ENCODE measurements around the gene RSPRY1.

RSPRY1 gene

GRCh38 chr16:57252148-57252721 lies 66.1 kb downstream of the RSPRY1 start:
- TF ChIP-seq, protein P1, sequence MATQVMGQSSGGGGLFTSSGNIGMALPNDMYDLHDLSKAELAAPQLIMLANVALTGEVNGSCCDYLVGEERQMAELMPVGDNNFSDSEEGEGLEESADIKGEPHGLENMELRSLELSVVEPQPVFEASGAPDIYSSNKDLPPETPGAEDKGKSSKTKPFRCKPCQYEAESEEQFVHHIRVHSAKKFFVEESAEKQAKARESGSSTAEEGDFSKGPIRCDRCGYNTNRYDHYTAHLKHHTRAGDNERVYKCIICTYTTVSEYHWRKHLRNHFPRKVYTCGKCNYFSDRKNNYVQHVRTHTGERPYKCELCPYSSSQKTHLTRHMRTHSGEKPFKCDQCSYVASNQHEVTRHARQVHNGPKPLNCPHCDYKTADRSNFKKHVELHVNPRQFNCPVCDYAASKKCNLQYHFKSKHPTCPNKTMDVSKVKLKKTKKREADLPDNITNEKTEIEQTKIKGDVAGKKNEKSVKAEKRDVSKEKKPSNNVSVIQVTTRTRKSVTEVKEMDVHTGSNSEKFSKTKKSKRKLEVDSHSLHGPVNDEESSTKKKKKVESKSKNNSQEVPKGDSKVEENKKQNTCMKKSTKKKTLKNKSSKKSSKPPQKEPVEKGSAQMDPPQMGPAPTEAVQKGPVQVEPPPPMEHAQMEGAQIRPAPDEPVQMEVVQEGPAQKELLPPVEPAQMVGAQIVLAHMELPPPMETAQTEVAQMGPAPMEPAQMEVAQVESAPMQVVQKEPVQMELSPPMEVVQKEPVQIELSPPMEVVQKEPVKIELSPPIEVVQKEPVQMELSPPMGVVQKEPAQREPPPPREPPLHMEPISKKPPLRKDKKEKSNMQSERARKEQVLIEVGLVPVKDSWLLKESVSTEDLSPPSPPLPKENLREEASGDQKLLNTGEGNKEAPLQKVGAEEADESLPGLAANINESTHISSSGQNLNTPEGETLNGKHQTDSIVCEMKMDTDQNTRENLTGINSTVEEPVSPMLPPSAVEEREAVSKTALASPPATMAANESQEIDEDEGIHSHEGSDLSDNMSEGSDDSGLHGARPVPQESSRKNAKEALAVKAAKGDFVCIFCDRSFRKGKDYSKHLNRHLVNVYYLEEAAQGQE (IDR thresholded peaks at IDR 0.05; ENCODE audit: insufficient replicate concordance, low read depth): no peak
- no peak for TF ChIP-seq SPI1 (IDR thresholded peaks at IDR 0.05; ENCODE audit: borderline replicate concordance, low read depth)
- TF ChIP-seq, protein P2, sequence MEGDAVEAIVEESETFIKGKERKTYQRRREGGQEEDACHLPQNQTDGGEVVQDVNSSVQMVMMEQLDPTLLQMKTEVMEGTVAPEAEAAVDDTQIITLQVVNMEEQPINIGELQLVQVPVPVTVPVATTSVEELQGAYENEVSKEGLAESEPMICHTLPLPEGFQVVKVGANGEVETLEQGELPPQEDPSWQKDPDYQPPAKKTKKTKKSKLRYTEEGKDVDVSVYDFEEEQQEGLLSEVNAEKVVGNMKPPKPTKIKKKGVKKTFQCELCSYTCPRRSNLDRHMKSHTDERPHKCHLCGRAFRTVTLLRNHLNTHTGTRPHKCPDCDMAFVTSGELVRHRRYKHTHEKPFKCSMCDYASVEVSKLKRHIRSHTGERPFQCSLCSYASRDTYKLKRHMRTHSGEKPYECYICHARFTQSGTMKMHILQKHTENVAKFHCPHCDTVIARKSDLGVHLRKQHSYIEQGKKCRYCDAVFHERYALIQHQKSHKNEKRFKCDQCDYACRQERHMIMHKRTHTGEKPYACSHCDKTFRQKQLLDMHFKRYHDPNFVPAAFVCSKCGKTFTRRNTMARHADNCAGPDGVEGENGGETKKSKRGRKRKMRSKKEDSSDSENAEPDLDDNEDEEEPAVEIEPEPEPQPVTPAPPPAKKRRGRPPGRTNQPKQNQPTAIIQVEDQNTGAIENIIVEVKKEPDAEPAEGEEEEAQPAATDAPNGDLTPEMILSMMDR (IDR thresholded peaks at IDR 0.05; ENCODE audit: insufficient read depth, low read length): no peak
- no peak for TF ChIP-seq POLR2AphosphoS5 (IDR thresholded peaks at IDR 0.05; ENCODE audit: low read depth)
- TF ChIP-seq GABPA (IDR thresholded peaks at IDR 0.05; ENCODE audit: low read depth): no peak
- no peak for DNase-seq (ENCODE audit: low read depth in 1 of 2, low spot score in 1 of 2)
- H3K27me3 ChIP-seq (ENCODE audit: insufficient read depth, poor library complexity, severe bottlenecking): no peaks in the 10 kb centered on the region
- no peak overlapping the region for H3K27ac ChIP-seq (replicated peaks)
- no peak overlapping the region for H3K4me3 ChIP-seq (replicated peaks; ENCODE audit: insufficient read depth, low read length)

GRCh38 chr16:57253466-57253865 lies 67.3 kb downstream of the RSPRY1 start:
- no peak for DNase-seq (ENCODE audit: low read depth in 1 of 2, low spot score in 1 of 2)
- TF ChIP-seq SPI1 (IDR thresholded peaks at IDR 0.05; ENCODE audit: borderline replicate concordance, low read depth): no peak
- TF ChIP-seq POLR2AphosphoS5 (IDR thresholded peaks at IDR 0.05; ENCODE audit: low read depth): no peak
- no peak for TF ChIP-seq GABPA (IDR thresholded peaks at IDR 0.05; ENCODE audit: low read depth)
- TF ChIP-seq, protein P2 (IDR thresholded peaks at IDR 0.05; ENCODE audit: insufficient read depth, low read length): no peak
- TF ChIP-seq, protein P1 (IDR thresholded peaks at IDR 0.05; ENCODE audit: insufficient replicate concordance, low read depth): no peak
- H3K27me3 ChIP-seq (ENCODE audit: insufficient read depth, poor library complexity, severe bottlenecking): no peaks in the 10 kb centered on the region
- no peak overlapping the region for H3K4me3 ChIP-seq (replicated peaks; ENCODE audit: insufficient read depth, low read length)
- H3K27ac ChIP-seq (replicated peaks): no peak overlapping the region

GRCh38 chr16:57255686-57256415 lies 69.7 kb downstream of the RSPRY1 start:
- DNase-seq (ENCODE audit: low read depth in 1 of 2, low spot score in 1 of 2): no peak
- TF ChIP-seq GABPA (IDR thresholded peaks at IDR 0.05; ENCODE audit: low read depth): no peak
- TF ChIP-seq POLR2AphosphoS5 (IDR thresholded peaks at IDR 0.05; ENCODE audit: low read depth): no peak
- TF ChIP-seq, protein P1 (IDR thresholded peaks at IDR 0.05; ENCODE audit: insufficient replicate concordance, low read depth): no peak
- TF ChIP-seq, protein P2 (IDR thresholded peaks at IDR 0.05; ENCODE audit: insufficient read depth, low read length): no peak
- TF ChIP-seq SPI1 (IDR thresholded peaks at IDR 0.05; ENCODE audit: borderline replicate concordance, low read depth): no peak
- Histone ChIP-seq H3K27me3 (ENCODE audit: insufficient read depth, poor library complexity, severe bottlenecking) (no peaks in the 10 kb centered on the region), H3K4me3 (replicated peaks; ENCODE audit: insufficient read depth, low read length) (no peak overlapping the region), H3K27ac (replicated peaks) (no peak overlapping the region)

All from HL-60 (cell line).